ENCODE measurements around the gene TENT4A. TPM values are rescaled to one million over a fixed set of nuclear protein-coding genes. Genes with fewer than 3 reads are reported as not detected.

Gene TENT4A
- total and polyA plus RNA-seq, 2 of the 13 experiments (the other 11 are each of a cell fraction or from before 2014, with no cell fraction given): 6.3 to 13.3 TPM

DNA sequence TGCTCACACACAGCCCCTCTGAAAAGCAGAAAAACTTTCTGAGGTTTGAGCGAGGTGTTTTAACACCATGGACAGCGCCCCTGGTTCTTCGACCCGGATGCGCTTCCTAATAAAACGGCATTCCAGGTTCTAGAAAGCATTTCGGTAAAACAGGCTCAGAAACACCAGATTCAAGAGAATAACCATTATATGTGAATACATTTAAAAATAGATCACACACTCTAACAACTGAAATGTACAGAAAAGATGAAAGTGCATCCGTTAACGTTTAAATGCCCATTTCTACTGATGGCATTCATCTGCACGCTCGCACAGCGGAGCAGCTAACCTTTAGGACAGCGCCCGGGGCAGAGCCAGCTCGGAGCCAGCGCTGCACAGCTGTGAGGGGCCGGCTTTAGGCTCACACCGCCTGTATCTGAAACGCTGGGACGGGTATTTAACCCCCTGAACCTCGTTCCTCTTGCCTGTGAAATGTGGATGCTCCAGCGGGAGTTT, 26.3 kb upstream of the TENT4A start (continued):
- no peak for TF ChIP-seq IRF1 (CRISPR knock-in tag; IDR thresholded peaks at IDR 0.05; ENCODE audit: low read depth)
- TF ChIP-seq PHF8 (CRISPR knock-in tag; IDR thresholded peaks at IDR 0.05): no peak
- TF ChIP-seq PITX1 (CRISPR knock-in tag; IDR thresholded peaks at IDR 0.05): no peak
- TF ChIP-seq ZNF850 (CRISPR knock-in tag; conservative IDR thresholded peaks at IDR 0.05): no peak
- TF ChIP-seq ISX (CRISPR knock-in tag; conservative IDR thresholded peaks at IDR 0.05): 0 out of 2 replicates have a peak, but pooled peaks have one; percentile 36
- TF ChIP-seq PHB2 (IDR thresholded peaks at IDR 0.05; ENCODE audit: partially characterized antibody): no peak
- 0 out of 2 replicates have a peak, but pooled peaks have one; percentile 51 for TF ChIP-seq IRF2 (CRISPR knock-in tag; IDR thresholded peaks at IDR 0.05)
- no peak for TF ChIP-seq HOXA3 (CRISPR knock-in tag; IDR thresholded peaks at IDR 0.05)
- TF ChIP-seq KDM3A (CRISPR knock-in tag; IDR thresholded peaks at IDR 0.05; ENCODE audit: low read depth): no peak
- no peak for TF ChIP-seq ZNF337 (CRISPR knock-in tag; IDR thresholded peaks at IDR 0.05; ENCODE audit: borderline replicate concordance, low read depth)
- no peak for TF ChIP-seq CEBPB (IDR thresholded peaks at IDR 0.05; ENCODE audit: borderline replicate concordance, low read depth, low read length)
- TF ChIP-seq ZNF317 (CRISPR knock-in tag; IDR thresholded peaks at IDR 0.05): peak; percentile 42; the same call in 1 of the 2 replicates
- TF ChIP-seq, protein P1, sequence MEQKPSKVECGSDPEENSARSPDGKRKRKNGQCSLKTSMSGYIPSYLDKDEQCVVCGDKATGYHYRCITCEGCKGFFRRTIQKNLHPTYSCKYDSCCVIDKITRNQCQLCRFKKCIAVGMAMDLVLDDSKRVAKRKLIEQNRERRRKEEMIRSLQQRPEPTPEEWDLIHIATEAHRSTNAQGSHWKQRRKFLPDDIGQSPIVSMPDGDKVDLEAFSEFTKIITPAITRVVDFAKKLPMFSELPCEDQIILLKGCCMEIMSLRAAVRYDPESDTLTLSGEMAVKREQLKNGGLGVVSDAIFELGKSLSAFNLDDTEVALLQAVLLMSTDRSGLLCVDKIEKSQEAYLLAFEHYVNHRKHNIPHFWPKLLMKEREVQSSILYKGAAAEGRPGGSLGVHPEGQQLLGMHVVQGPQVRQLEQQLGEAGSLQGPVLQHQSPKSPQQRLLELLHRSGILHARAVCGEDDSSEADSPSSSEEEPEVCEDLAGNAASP (CRISPR knock-in tag; IDR thresholded peaks at IDR 0.05; ENCODE audit: borderline replicate concordance): 0 out of 2 replicates have a peak, but pooled peaks have one; percentile 57
- no peak for TF ChIP-seq DDIT3 (CRISPR knock-in tag; IDR thresholded peaks at IDR 0.05)
- no peak for TF ChIP-seq JUND (CRISPR knock-in tag; IDR thresholded peaks at IDR 0.05)
- no peak for TF ChIP-seq ZNF230 (CRISPR knock-in tag; IDR thresholded peaks at IDR 0.05)
- no peak for TF ChIP-seq ZNF549 (CRISPR knock-in tag; IDR thresholded peaks at IDR 0.05)
- TF ChIP-seq, protein P2, sequence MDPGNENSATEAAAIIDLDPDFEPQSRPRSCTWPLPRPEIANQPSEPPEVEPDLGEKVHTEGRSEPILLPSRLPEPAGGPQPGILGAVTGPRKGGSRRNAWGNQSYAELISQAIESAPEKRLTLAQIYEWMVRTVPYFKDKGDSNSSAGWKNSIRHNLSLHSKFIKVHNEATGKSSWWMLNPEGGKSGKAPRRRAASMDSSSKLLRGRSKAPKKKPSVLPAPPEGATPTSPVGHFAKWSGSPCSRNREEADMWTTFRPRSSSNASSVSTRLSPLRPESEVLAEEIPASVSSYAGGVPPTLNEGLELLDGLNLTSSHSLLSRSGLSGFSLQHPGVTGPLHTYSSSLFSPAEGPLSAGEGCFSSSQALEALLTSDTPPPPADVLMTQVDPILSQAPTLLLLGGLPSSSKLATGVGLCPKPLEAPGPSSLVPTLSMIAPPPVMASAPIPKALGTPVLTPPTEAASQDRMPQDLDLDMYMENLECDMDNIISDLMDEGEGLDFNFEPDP (CRISPR knock-in tag; conservative IDR thresholded peaks at IDR 0.05): peak; percentile 78; the same call in 1 of the 2 replicates
- TF ChIP-seq ELK4 (CRISPR knock-in tag; IDR thresholded peaks at IDR 0.05; ENCODE audit: borderline replicate concordance): no peak
- no peak for TF ChIP-seq ZFP36 (IDR thresholded peaks at IDR 0.05; ENCODE audit: borderline replicate concordance, low read depth, low read length, partially characterized antibody)
- no peak for TF ChIP-seq RFXAP (CRISPR knock-in tag; IDR thresholded peaks at IDR 0.05; ENCODE audit: borderline replicate concordance)
- TF ChIP-seq ZBTB21 (CRISPR knock-in tag; IDR thresholded peaks at IDR 0.05): peak; percentile 28; the same call in 1 of the 2 replicates
- TF ChIP-seq ZNF530 (CRISPR knock-in tag; IDR thresholded peaks at IDR 0.05; ENCODE audit: low read depth): no peak
- no peak for TF ChIP-seq SP4 (CRISPR knock-in tag; IDR thresholded peaks at IDR 0.05)
- TF ChIP-seq SALL1 (CRISPR knock-in tag; IDR thresholded peaks at IDR 0.05): peak; percentile 62; the same call in 1 of the 2 replicates

Measured in HepG2 (cell line).